NCI-H1048 (cell line): ENCODE measurements around the gene PLIN3.
A peak's percentile ranks its signal among the peaks of the same experiment; 100 is the strongest.
"Not testable (repeated sequence)": the region's sequence is repeated elsewhere in the genome, so short reads cannot be mapped to it uniquely, and the experiment has no call there.

Source experiments
- DNase-seq: peaks from one replicate; lab custom pipeline; 2025; lab: John Stamatoyannopoulos, UW

PLIN3 gene, protein sequence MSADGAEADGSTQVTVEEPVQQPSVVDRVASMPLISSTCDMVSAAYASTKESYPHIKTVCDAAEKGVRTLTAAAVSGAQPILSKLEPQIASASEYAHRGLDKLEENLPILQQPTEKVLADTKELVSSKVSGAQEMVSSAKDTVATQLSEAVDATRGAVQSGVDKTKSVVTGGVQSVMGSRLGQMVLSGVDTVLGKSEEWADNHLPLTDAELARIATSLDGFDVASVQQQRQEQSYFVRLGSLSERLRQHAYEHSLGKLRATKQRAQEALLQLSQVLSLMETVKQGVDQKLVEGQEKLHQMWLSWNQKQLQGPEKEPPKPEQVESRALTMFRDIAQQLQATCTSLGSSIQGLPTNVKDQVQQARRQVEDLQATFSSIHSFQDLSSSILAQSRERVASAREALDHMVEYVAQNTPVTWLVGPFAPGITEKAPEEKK

DNA sequence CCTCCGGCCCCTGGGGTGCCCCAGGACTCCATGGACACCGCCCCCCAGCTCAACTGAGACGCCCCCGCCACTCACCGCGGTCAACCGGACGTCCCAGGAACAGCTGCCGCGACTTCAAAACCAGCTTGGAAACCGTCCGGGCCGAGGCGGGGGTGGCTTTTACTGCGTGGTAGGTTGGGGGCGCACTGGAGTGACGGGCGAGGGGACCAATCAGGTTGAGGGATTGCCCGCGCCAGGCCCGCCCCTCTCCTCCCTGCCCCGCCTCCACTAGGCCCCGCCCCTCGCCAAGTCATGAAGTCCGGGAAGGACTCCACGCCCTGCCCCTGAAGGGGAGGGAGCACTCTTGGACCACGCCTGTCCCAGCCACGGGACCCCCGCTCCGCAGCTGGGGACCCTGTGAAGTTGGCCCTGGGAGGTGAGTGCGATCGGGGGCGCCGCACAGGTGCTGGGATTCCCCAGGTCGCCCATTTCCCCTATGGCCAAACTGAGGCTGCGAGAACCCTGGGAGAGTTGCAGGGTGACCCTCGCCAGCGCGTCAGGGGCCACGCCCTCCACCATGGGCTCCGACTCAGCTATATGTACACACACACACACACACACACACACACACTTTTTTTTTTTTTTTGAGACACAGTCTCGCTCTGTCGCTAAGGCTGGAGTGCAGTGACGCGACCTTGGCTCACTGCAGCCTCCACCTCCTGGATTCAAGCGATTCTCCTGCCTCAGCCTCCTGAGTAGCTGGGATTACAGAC, at the start of gene PLIN3:
TSS of gene PLIN3 (minus strand) at position 134 of the 752 bp plus-strand sequence. CDS start 6,273 bp downstream, outside the sequence.
- peak; percentile 86 for DNase-seq

DNA sequence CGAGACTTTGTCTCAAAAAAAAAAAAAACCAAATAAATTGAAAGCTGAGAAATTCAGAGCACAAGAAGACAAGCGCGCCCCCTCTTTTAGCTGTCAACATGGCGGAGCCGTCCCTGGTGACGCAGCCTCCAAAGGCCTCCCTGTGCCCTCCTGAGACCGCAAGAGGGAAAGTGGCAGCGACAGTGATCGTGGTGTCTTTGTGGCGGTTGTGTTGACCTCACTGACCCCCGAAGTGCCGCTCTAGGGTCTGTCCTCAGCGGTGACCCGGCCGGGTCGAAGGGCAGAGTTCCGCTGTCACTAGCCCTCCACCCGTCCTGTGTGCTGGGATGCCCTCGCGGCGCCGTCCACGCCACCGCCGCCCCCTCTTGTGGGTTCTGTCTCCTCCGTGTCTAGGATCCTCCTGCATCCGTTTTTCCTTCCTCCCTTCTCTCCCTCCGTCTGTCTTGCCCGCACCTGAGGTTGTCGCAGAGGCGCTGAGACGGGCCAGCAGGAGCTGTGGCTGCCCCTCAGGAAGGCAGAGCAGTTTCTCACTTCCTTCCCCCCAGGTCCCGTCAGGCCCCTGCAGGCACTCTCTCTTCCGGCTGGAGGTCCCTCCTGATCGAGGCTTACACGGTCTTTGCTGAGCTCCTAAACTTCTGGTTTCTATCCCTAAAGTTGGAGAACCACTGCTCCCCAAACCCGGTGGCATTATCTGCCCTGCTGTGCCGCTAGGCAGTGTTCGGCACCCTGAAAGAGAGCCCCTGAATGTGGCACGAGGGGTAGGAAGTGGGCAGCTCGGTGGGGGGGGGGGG, 49.0 kb upstream of the PLIN3 start:
- no peak for DNase-seq

DNA sequence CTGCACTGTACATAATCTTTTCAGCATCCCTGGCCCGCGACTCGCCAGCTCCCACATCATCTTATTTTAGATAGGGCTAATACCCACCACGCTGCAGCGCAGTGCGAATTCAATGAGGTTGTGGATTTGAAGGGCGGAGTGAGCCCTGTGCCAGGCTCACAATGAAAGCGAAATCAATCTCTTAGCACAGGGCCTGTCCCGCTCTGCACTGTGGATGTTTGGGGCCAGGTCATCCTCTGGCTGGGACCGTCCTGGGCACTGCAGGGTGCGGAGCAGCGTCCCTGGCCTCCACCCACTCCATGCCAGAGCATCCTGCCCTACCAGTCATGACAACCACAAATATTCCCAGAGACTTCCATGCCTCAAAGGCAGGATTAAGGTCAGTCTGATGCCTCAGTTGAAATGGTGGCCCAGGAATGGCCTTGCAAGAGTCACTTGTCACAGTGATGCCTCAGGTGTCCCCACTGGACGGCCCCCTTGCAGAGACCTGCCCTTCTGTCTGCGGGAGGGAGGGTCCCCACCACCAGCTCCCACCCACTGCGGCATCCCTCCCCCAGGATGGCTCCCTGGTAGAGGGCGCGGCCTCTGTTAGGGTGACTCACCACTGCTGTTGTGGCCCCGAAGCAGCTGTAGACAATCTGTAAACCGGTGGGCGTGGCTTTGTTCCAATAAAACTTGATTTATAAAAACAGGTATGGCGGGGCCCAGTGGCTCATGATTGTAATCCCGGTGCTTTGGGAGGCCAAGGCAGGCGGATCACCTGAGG, 47.5 kb upstream of the PLIN3 start:
- no peak for DNase-seq

DNA sequence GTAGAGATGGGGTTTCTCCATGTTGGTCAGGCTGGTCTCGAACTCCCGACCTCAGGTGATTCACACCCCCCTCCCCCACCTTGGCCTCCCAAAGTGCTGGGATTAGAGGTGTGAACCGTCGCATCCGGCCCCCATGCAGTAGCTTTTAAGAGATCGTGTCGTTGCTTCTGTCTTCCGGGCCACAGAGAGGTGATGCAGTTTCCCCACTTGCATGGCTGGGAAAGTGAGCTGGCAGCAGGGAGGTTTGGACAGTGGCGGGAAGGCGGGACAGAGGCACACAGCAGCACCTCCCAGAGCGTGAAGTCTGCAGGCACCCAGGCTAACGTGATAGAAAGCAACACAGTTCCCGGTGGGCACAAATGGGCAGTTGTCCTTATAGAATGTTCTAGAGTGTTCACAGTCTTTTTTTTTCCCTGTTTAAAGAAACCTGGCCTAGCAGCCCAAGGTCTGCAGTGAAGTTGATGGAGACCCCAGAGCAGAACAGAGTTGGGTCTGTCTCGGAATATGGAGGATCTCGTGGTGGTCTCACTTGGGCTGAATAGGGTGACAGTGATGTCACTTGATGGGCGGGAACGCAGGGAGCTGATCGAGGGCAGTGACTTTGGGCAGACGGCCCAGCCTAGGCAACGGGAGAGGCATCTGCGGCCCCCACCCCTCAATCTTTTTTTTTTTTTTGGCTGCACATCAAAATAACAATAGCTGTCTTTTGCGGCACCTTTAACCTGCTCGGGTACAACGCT, 46.7 kb upstream of the PLIN3 start:
- DNase-seq, result no peak

DNA sequence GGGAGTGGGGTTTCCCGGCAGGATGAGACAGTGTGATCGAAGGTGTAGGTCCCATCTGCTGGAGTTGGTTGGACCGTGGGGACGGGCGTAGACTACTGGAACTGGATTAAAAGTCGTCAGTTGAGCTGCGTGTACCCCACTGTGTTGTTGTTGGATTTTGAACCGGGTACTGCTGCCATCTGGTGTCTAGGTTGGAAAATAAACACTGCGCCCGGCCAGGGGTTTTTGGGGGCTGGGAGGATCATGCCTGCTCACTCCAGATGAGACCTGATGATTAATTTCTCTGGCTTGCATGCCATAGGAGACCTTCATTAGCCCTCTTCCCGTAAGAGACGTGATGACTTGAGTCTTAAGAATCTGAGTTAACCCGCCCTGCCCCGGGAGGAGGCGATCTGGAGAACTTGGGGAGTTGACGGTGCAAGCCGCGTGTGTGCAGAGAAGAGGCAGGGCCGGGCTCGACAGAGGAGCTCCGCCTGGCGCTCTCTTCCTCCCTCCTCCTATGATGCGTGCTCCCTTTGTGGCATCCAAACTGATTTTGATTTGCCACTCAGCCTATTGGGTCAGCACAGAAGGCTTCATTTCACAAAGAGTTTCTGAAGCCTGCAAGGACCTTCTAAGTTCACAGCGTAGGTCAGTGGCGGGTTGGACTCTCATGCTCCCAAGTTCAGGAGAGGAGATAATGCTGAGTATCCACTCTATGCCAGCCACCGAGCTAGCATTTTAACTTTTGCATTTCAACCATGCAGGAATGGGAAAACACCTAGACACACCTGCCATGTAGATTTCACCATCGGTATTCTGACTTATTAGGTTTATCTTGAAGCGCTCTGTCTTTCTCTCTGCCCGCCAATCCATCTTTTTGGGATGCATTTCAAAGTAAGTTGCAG, 44.6 kb upstream of the PLIN3 start:
- no peak for DNase-seq

DNA sequence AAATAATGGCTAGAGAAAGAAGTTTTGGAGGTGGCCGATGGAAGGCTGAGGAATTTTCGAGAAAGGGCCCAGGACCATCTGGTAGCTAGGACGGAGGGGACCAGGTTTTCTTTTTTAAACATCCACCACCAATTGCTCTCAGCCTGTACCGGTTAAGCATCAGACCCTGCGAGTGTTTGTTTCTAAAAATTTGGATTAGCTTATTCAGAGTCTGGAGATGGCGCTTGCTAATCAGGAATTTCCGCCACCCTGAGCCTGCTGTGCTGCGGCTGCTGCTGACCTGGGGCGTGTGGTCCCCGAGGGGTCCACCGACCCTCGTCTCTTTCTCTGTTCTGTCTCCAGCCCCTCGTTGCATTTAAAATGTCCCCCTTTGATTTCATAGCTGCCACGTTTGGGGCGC, 43.8 kb upstream of the PLIN3 start:
- no peak for DNase-seq

DNA sequence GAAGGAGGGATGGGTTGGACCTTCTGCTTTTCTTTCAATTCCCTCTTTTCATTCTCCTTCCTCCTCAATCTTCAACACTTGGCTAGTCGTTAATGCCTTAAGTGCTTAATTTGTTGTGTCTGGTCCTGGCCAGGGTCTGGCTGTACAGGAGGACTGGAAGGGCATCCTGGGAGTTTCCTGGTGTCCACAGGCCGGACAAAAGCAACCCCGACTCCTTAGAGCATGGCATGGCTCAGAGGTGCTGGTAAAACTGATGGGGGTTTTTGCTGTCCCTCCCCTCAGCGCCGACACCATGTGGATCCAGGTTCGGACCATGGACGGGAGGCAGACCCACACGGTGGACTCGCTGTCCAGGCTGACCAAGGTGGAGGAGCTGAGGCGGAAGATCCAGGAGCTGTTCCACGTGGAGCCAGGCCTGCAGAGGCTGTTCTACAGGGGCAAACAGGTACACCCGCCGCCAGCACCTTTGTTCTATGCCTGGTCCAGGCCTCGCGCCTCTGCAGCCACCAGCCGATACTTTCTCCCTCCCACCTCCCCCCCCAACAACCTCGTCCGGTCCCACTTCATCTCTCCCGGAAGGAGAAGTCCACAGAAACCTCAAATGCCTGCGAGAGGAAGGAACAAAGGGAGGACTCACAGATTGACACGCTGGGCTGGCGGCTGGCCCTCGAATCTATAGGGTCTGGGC, 43.3 kb upstream of the PLIN3 start:
- DNase-seq, result no peak

DNA sequence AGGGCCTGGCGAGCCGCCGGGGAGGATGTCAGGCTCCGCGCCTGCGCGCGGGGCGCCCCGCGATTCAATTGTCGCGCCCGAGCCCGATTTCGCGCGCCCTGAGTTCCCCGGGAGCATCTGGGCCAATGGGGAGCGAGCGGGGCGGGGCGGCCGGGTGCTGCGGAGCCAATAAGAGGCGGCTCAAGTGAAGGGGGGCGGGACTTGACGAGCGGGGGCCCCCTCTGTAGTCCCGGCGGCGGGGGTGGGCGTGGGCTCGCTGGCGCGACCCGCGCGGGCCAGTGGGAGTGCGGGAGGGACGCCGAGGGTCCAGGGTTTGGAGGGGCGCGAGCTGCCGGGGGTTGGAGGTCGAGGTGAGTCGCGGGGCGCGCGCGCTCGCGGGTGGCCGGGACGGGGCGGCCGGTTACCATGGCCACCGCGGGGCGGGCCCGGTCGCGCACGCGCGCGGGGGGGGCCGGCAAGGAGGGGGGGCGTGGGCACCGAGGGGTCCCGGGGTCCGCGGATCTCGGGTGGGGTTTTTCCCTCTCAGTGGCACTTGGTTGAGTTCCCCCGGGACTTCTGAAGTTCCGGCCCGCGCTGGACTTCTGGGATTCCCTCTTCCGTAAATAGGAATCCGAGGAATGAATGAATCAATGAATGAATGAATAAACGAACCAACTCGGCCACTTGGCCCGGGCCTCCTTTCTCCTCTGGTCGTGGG, 42.6 kb upstream of the PLIN3 start:
- DNase-seq, result peak; percentile 88

DNA sequence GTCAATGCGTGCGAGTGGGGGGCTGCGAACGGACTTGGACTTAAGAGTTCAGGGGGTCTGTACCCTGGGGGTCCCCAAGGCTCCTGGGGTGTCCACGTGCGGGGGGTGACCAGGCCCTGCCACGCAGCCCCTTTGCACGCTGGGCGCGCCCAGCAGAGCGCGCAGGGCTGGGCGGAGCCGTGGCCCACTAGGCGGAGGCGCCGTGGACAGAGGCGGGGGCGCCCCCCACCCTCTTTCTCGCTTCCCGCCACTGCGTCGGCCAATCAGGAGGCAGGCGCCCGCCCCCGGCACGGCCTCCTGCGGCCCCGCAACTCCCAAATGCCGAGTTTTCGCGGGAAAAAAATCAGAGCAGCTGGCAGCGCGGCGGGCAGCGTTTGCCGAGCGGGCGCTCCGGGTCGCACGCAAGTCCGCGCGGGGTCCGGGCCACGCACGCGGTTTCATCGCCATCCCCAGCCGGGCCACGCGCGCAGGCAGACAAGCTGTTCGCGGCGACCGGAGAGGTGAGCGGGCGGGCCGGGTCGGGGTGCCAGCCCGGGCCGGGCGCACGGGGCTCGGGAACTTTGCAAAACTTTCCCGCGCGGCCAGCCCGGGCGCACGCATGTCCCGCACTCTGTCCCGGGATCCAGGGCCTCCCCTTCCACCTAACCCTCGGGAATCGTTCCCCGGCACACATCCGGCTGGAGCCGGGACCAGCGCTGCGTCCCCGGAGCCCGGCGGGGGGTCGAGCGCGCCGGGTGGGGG, 41.9 kb upstream of the PLIN3 start, which contains the start of gene UHRF1:
TSS of gene UHRF1 (plus strand) at position 346 of the 741 bp plus-strand sequence. CDS start 1,385 bp downstream, outside the sequence.
- no peak for DNase-seq

DNA sequence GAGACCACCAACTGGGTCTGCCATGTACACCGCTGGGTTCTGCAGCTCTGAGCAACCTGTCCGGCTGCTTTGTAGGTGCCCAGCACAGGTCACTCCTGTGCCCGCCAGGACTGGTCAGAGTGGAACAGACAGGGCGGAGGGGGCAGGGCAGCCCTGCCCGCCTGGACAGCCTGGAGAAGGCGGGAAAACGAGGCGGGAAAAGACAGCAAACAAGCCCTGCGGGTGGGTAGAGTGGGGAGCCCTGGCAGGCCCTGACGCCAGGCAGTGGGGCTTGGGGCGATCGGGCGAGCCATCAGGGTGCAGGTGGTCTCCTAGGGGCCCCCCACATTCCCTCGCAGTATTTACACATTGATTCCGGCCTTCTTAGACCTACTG, 41.3 kb upstream of the PLIN3 start:
- no peak for DNase-seq

DNA sequence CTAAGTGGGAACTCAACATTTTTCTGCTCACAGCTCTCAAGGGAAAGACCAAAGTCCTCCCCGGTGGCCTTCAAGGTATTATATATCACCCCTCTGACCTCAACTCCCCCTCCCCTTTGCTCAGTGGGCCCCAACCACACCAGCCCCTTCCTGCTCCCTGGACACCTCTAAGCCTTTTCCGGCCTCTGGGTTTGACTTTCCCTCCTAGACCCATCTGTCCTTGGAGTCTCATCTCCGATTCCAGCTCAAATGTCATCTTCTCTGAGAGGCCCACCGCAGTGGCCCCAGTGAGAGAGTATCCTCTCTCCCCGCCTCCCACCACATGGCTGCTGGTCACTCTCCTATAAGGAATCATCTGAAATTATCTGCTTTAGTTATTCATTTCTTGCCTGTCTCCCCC, 40.9 kb upstream of the PLIN3 start:
- no peak for DNase-seq

DNA sequence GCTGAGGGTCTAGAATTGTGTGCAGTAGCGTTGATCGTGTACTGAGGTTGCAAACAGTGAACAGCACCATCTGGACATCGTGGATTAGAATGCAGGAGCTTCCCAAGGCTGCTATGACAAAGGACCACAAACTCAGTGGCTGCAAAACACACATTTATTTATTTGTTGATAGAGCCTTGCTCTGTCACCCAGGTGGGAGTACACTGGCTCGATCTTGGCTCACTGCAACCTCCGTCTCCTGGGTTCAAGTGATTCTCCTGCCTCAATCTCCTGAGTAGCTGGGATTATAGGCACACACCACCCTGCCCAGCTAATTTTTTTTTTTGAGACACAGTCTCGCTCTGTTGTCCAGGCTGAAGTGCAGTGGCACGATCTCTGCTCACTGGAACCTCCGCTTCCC, 39.5 kb upstream of the PLIN3 start:
- no peak for DNase-seq

DNA sequence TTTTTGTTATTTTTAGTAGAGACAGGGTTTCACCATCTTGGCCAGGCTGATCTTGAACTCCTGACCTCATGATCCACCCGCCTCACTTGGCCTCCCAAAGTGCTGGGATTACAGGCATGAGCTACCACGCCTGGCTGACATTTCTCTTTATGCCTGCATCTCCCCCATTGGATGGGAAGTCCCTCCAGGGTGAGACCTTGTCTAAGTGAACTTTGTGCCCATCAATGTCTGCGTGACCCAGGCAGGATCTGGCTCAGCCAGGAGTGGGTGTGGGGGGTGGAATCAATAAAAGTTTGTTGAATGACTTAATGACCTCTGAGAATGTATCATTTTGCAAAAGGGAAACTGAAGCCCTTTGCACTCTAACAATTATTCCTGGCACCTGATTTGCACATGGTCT, 37.0 kb upstream of the PLIN3 start:
- DNase-seq, result no peak

DNA sequence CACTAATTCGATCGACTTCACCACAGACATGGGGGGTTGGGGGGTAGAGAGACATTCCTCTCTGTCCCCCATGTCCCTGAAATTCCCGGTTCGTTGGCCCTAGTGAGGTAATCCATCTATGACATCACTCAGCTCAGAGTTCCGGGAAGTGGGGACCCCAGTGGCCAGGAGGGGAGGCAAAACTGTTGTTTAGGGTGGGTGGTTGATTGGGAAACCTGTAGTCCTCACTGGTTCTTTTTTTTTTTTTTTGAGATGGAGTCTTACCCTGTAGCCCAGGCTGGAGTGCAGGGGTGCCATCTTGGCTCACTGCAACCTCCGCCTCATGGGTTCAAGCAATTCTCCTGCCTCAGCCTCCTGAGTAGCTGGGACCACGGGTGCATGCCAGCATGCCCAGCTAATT, 35.3 kb upstream of the PLIN3 start, which contains the start of gene ARRDC5:
TSS of gene ARRDC5 (minus strand) at position 101 of the 400 bp plus-strand sequence. CDS start at position 30, 71 bp downstream.
- no peak for DNase-seq

DNA sequence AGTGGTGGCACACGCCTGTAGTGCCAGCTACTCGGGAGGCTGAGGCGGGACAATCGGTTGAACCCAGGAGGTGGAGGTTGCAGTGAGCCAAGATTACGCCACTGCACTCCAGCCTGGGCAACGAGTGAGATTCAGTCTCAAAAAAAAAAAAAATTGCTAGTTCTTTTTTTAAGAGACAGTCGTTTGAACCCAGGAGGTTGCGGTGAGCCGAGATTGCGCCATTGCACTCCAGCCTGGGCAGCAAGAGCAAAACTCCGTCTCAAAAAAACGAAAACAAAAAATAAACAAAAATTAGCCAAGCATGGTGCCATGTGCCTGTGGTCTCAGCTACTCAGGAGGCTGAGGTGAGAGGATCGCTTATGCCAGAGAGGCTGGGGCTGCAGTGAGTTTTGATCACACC, 33.4 kb upstream of the PLIN3 start:
- not testable (repeated sequence) for DNase-seq

DNA sequence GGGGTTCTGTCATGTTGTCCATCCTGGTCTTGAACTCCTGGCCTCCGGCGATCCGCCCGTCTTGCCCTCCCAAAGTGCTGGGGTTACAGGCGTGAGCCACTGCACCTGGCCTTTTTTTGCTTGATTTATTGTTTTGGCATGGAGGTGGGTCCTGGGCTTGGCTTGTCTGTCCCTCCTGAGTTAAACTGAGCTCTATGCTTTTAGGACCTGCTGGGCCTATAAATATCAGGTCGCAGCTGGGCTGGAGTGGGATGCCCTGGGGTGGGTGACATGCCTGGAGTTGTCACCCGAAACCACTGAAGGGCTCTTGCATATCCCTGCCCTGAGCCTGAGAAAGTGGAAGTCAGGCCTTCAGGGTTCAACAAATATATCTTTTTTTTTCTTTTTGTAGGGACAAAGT, 29.7 kb upstream of the PLIN3 start:
- DNase-seq, result no peak

DNA sequence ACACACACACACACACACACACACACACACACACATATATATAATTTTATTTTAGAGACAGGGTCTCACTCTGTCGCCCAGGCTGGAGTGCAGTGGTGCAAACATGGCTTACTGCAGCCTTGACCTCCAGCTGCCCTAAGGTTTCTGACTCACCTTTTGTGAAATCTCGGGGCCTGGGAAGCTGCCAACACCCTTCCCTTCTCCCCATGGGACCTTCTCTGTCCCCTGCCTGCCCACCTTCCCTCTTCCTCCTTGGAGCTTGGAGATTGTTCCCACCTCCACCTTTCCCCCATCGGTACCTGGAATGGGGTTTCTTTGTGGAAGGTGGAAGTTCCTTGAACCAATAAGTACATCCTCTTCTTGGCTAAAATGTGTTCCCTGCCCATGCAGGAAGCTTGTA, 28.9 kb upstream of the PLIN3 start:
- DNase-seq, result no peak

DNA sequence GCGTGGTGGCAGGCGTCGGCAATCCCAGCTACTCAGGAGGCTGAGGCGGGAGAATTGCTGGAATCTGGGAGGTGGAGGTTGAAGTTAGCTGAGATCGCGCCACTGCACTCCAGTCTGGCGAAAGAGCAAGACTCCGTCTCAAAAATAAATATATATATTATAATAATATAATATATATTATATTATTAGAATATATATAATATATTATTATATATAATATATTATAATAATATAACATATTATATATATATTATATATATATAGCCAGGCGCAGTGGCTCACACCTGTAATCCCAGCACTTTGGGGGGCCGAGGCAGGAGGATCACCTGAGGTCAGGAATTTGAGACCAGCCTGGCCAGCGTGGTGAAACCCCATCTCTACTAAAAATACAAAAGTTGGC, 25.5 kb upstream of the PLIN3 start:
- not testable (repeated sequence) for DNase-seq
